ENCODE measurements around the gene NIN. TPM values are rescaled to one million over a fixed set of nuclear protein-coding genes. Genes with fewer than 3 reads are reported as not detected.

Gene NIN
- total RNA-seq, 1 donor from 2014 or later, result 28.9 TPM

DNA sequence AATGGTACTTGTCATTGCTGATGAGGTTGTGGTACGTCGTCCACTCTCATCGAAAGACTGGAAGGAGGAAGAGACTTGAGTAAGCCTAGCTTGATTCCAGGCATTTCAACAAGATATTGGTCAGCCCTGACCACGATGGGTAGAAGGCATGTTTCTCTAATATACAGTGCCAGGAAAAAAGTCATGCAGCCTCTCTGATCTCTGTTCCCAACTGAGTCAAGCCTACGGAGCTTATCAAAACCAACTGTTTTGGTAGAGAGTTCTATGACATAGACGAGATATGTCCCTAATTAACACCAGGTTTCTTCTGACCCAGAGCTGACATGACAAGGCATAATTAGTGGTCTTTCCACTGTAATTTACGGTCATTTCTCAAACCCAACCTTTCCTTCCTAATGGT is 58.5 kb downstream of the NIN start:
- H3K27me3 ChIP-seq (ENCODE audit: control insufficient read depth, insufficient read depth, low read length), result no peaks in the 10 kb centered on the region
- no peak overlapping the region for H3K4me3 ChIP-seq (ENCODE audit: low read depth, low read length)
- DNase-seq (ENCODE audit: low read depth), result no peak
- no peak for TF ChIP-seq CTCF (IDR thresholded peaks at IDR 0.05; ENCODE audit: insufficient read depth, low read length, poor library complexity, severe bottlenecking)
- peaks cover 2% of the 10 kb centered on the region for H3K36me3 ChIP-seq (ENCODE audit: control insufficient read depth, insufficient read depth, low read length)

DNA sequence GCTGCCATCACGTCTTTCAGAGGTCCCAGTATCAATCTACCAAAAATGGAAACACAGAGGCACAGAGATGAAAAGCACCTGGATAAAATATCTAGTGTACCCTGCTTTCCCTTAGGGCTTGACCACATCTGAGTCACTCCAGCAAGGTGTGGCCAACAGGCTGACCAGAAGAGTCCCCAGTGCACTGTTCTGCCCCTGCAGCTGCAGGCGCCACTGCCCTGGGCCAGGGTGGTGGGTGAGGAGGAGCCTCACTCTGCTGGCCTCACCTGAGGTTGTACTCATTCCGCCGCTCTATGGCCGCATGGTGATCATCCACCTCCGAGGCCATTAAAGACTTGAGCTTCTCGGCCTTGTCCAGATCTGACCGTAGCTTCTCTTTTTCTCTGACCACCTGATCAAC is 60.4 kb downstream of the NIN start:
- peaks cover 3% of the 10 kb centered on the region for H3K36me3 ChIP-seq (ENCODE audit: control insufficient read depth, insufficient read depth, low read length)
- no peak for DNase-seq (ENCODE audit: low read depth)
- no peak for TF ChIP-seq CTCF (IDR thresholded peaks at IDR 0.05; ENCODE audit: insufficient read depth, low read length, poor library complexity, severe bottlenecking)
- H3K4me3 ChIP-seq (ENCODE audit: low read depth, low read length), result no peak overlapping the region
- H3K27me3 ChIP-seq (ENCODE audit: control insufficient read depth, insufficient read depth, low read length), result no peaks in the 10 kb centered on the region

GRCh38 chr14:50769863-50770500 is 61.0 kb downstream of the NIN start:
- no peak for DNase-seq (ENCODE audit: low read depth)
- no peak overlapping the region for H3K4me3 ChIP-seq (ENCODE audit: low read depth, low read length)
- no peaks in the 10 kb centered on the region for H3K27me3 ChIP-seq (ENCODE audit: control insufficient read depth, insufficient read depth, low read length)
- H3K36me3 ChIP-seq (ENCODE audit: control insufficient read depth, insufficient read depth, low read length), result peaks cover 3% of the 10 kb centered on the region
- no peak for TF ChIP-seq CTCF (IDR thresholded peaks at IDR 0.05; ENCODE audit: insufficient read depth, low read length, poor library complexity, severe bottlenecking)

GRCh38 chr14:50768680-50769079 is 62.3 kb downstream of the NIN start:
- no peak for TF ChIP-seq CTCF (IDR thresholded peaks at IDR 0.05; ENCODE audit: insufficient read depth, low read length, poor library complexity, severe bottlenecking)
- H3K4me3 ChIP-seq (ENCODE audit: low read depth, low read length), result no peak overlapping the region
- H3K36me3 ChIP-seq (ENCODE audit: control insufficient read depth, insufficient read depth, low read length), result peaks cover 4% of the 10 kb centered on the region
- no peak for DNase-seq (ENCODE audit: low read depth)
- no peaks in the 10 kb centered on the region for H3K27me3 ChIP-seq (ENCODE audit: control insufficient read depth, insufficient read depth, low read length)

- Histone ChIP-seq H3K36me3 (ENCODE audit: control insufficient read depth, insufficient read depth, low read length) (peaks cover 3% of the 10 kb centered on the region), H3K4me3 (ENCODE audit: low read depth, low read length) (no peak overlapping the region), H3K27me3 (ENCODE audit: control insufficient read depth, insufficient read depth, low read length) (no peaks in the 10 kb centered on the region)
- no peak for DNase-seq (ENCODE audit: low read depth)
- no peak for TF ChIP-seq CTCF (IDR thresholded peaks at IDR 0.05; ENCODE audit: insufficient read depth, low read length, poor library complexity, severe bottlenecking)
Observed at GRCh38 chr14:50766338-50766886, 64.5 kb downstream of the NIN start.
